SK-N-SH treated with all-trans-retinoic acid at 6 μM for 48 hours (cell line): ENCODE results near the gene MXRA7.

Experiments
- ATAC-seq: fragments of 200-7000 bp; cut with Tn5 transposase; 3 replicates; pipeline ENCODE4 v1.9.1; 2020; ENCODE audit warnings: mild to moderate bottlenecking, moderate library complexity
- ARNTL ChIP-seq: fragments of 450-650 bp; formaldehyde crosslinking; IDR thresholded peaks from 2 replicates; pipeline ENCODE4 v1.5.0; 2020; ENCODE audit warnings: low read depth, mild to moderate bottlenecking, moderate library complexity, borderline replicate concordance
- BACH2 ChIP-seq: fragments of 250-450 bp; sonication (Bioruptor Pico); IDR thresholded peaks from 2 replicates; pipeline ENCODE4 v1.9.0; 2021; ENCODE audit warnings: mild to moderate bottlenecking, borderline replicate concordance
- CSDC2 ChIP-seq: fragments of 250-450 bp; sonication (Bioruptor Pico); IDR thresholded peaks from 2 replicates; pipeline ENCODE4 v1.5.0; 2020; ENCODE audit warnings: mild to moderate bottlenecking, moderate library complexity
- CSRNP3 ChIP-seq: fragments of 250-450 bp; sonication (Bioruptor Pico); IDR thresholded peaks from 2 replicates; pipeline ENCODE4 v1.5.1; 2021; ENCODE audit warnings: mild to moderate bottlenecking, moderate library complexity
- ESRRG ChIP-seq: fragments of 250-450 bp; sonication (Bioruptor Pico); IDR thresholded peaks from 2 replicates; pipeline ENCODE4 v1.6.1; 2021; ENCODE audit warnings: mild to moderate bottlenecking
- GLIS3 ChIP-seq: fragments of 250-450 bp; sonication (Bioruptor Pico); IDR thresholded peaks from 2 replicates; pipeline ENCODE4 v1.5.0; 2020; ENCODE audit warnings: mild to moderate bottlenecking, moderate library complexity
- ISL1 ChIP-seq: fragments of 250-450 bp; sonication (Bioruptor Pico); IDR thresholded peaks from 2 replicates; pipeline ENCODE4 v2.1.2; 2022; ENCODE audit warnings: mild to moderate bottlenecking, moderate library complexity
- OSR1 ChIP-seq: fragments of 250-450 bp; sonication (Bioruptor Pico); IDR thresholded peaks from 2 replicates; pipeline ENCODE4 v1.8.0; 2022; ENCODE audit warnings: moderate library complexity, mild to moderate bottlenecking, inconsistent platforms
- PPARA ChIP-seq: fragments of 250-450 bp; sonication (Bioruptor Pico); IDR thresholded peaks from 2 replicates; pipeline ENCODE4 v1.5.0; 2020; ENCODE audit warnings: mild to moderate bottlenecking, borderline replicate concordance
- RARB ChIP-seq: fragments of 250-450 bp; sonication (Bioruptor Pico); IDR thresholded peaks from 2 replicates; pipeline ENCODE4 v1.8.0; 2021; ENCODE audit warnings: mild to moderate bottlenecking, moderate library complexity
- SNAI2 ChIP-seq: fragments of 250-450 bp; sonication (Bioruptor Pico); IDR thresholded peaks from 2 replicates; pipeline ENCODE4 v1.5.0; 2020; ENCODE audit warnings: mild to moderate bottlenecking, moderate library complexity
- TCF4 ChIP-seq: fragments of 250-450 bp; sonication (Bioruptor Pico); IDR thresholded peaks from 2 replicates; pipeline ENCODE4 v1.8.0; 2021; ENCODE audit warnings: mild to moderate bottlenecking, moderate library complexity, borderline replicate concordance
- TOX ChIP-seq: fragments of 250-450 bp; sonication (Bioruptor Pico); IDR thresholded peaks from 2 replicates; pipeline ENCODE4 v1.8.0; 2021; ENCODE audit warnings: mild to moderate bottlenecking, moderate library complexity, borderline replicate concordance
- ZFP3 ChIP-seq: fragments of 250-450 bp; sonication (Bioruptor Pico); IDR thresholded peaks from 2 replicates; pipeline ENCODE4 v1.5.0; 2020; ENCODE audit warnings: mild to moderate bottlenecking, moderate library complexity
- ZFP30 ChIP-seq: fragments of 450-650 bp; formaldehyde crosslinking; IDR thresholded peaks from 2 replicates; pipeline ENCODE4 v1.5.0; 2022; ENCODE audit warnings: mild to moderate bottlenecking, moderate library complexity
- ZNF565 ChIP-seq: fragments of 450-650 bp; formaldehyde crosslinking; conservative IDR thresholded peaks from 2 replicates; pipeline ENCODE4 v1.5.0; 2020; ENCODE audit warnings: low read depth, mild to moderate bottlenecking, moderate library complexity
- ZNF70 ChIP-seq: fragments of 450-650 bp; formaldehyde crosslinking; IDR thresholded peaks from 2 replicates; pipeline ENCODE4 v1.5.0; 2020; ENCODE audit warnings: mild to moderate bottlenecking, moderate library complexity
- ZNF8 ChIP-seq: fragments of 450-650 bp; formaldehyde crosslinking; IDR thresholded peaks from 2 replicates; pipeline ENCODE4 v1.5.0; 2020; ENCODE audit warnings: mild to moderate bottlenecking, moderate library complexity
- TF ChIP-seq, protein P1 (sequence below): fragments of 250-450 bp; sonication (Bioruptor Pico); IDR thresholded peaks from 2 replicates; pipeline ENCODE4 v1.8.0; 2020; ENCODE audit warnings: mild to moderate bottlenecking, moderate library complexity, borderline replicate concordance
- TF ChIP-seq, protein P2 (sequence below): fragments of 250-450 bp; sonication (Bioruptor Pico); IDR thresholded peaks from 2 replicates; pipeline ENCODE4 v1.8.0; 2021; ENCODE audit warnings: low read depth, mild to moderate bottlenecking, moderate library complexity, borderline replicate concordance
- TF ChIP-seq, protein P3 (sequence below): fragments of 250-450 bp; sonication (Bioruptor Pico); IDR thresholded peaks from 2 replicates; pipeline ENCODE4 v1.5.0; 2020; ENCODE audit warnings: mild to moderate bottlenecking, moderate library complexity
- TF ChIP-seq, protein P4 (sequence below): fragments of 250-450 bp; sonication (Bioruptor Pico); IDR thresholded peaks from 2 replicates; pipeline ENCODE4 v1.5.1; 2020; ENCODE audit warnings: low read depth, mild to moderate bottlenecking, moderate library complexity

MXRA7 gene

DNA sequence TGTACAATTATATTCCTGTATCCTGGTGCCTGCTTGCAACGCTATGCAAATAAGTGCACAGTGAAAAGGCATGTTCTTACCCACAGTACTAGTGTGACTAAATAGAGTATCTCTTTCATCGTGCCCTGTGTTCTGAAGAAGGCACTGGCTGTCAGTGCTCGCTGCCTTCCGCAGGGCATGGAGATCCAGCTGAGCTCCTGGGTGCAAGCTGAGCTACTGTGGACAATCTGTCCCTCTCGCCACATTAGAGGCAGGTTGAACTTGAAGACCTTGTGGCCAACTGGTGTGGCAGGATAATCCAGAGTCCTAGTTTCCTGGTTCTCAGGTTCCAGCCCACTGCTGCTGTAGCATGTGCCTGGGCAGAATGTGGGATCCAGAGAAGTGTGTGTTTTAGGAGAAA is 65.3 kb downstream of the MXRA7 start:
- TF ChIP-seq ESRRG (CRISPR knock-in tag) (no peak), TCF4 (CRISPR knock-in tag) (no peak), TOX (CRISPR knock-in tag) (no peak), RARB (no peak), GLIS3 (CRISPR knock-in tag) (no peak), ZFP30 (CRISPR knock-in tag) (no peak), OSR1 (CRISPR knock-in tag) (no peak), CSRNP3 (no peak), ZNF565 (CRISPR knock-in tag) (no peak), SNAI2 (CRISPR knock-in tag) (no peak), ZNF8 (no peak), ISL1 (CRISPR knock-in tag) (no peak), ARNTL (CRISPR knock-in tag) (no peak), ZNF70 (CRISPR knock-in tag) (no peak), CSDC2 (no peak)
- TF ChIP-seq, protein P1, sequence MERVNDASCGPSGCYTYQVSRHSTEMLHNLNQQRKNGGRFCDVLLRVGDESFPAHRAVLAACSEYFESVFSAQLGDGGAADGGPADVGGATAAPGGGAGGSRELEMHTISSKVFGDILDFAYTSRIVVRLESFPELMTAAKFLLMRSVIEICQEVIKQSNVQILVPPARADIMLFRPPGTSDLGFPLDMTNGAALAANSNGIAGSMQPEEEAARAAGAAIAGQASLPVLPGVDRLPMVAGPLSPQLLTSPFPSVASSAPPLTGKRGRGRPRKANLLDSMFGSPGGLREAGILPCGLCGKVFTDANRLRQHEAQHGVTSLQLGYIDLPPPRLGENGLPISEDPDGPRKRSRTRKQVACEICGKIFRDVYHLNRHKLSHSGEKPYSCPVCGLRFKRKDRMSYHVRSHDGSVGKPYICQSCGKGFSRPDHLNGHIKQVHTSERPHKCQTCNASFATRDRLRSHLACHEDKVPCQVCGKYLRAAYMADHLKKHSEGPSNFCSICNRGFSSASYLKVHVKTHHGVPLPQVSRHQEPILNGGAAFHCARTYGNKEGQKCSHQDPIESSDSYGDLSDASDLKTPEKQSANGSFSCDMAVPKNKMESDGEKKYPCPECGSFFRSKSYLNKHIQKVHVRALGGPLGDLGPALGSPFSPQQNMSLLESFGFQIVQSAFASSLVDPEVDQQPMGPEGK, result no peak
- TF ChIP-seq, protein P2, sequence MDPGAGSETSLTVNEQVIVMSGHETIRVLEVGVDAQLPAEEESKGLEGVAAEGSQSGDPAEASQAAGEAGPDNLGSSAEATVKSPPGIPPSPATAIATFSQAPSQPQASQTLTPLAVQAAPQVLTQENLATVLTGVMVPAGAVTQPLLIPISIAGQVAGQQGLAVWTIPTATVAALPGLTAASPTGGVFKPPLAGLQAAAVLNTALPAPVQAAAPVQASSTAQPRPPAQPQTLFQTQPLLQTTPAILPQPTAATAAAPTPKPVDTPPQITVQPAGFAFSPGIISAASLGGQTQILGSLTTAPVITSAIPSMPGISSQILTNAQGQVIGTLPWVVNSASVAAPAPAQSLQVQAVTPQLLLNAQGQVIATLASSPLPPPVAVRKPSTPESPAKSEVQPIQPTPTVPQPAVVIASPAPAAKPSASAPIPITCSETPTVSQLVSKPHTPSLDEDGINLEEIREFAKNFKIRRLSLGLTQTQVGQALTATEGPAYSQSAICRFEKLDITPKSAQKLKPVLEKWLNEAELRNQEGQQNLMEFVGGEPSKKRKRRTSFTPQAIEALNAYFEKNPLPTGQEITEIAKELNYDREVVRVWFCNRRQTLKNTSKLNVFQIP (CRISPR knock-in tag), result no peak
- TF ChIP-seq, protein P3, sequence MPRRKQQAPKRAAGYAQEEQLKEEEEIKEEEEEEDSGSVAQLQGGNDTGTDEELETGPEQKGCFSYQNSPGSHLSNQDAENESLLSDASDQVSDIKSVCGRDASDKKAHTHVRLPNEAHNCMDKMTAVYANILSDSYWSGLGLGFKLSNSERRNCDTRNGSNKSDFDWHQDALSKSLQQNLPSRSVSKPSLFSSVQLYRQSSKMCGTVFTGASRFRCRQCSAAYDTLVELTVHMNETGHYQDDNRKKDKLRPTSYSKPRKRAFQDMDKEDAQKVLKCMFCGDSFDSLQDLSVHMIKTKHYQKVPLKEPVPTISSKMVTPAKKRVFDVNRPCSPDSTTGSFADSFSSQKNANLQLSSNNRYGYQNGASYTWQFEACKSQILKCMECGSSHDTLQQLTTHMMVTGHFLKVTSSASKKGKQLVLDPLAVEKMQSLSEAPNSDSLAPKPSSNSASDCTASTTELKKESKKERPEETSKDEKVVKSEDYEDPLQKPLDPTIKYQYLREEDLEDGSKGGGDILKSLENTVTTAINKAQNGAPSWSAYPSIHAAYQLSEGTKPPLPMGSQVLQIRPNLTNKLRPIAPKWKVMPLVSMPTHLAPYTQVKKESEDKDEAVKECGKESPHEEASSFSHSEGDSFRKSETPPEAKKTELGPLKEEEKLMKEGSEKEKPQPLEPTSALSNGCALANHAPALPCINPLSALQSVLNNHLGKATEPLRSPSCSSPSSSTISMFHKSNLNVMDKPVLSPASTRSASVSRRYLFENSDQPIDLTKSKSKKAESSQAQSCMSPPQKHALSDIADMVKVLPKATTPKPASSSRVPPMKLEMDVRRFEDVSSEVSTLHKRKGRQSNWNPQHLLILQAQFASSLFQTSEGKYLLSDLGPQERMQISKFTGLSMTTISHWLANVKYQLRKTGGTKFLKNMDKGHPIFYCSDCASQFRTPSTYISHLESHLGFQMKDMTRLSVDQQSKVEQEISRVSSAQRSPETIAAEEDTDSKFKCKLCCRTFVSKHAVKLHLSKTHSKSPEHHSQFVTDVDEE (CRISPR knock-in tag), result no peak
- TF ChIP-seq, protein P4, sequence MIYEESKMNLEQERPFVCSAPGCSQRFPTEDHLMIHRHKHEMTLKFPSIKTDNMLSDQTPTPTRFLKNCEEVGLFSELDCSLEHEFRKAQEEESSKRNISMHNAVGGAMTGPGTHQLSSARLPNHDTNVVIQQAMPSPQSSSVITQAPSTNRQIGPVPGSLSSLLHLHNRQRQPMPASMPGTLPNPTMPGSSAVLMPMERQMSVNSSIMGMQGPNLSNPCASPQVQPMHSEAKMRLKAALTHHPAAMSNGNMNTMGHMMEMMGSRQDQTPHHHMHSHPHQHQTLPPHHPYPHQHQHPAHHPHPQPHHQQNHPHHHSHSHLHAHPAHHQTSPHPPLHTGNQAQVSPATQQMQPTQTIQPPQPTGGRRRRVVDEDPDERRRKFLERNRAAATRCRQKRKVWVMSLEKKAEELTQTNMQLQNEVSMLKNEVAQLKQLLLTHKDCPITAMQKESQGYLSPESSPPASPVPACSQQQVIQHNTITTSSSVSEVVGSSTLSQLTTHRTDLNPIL (CRISPR knock-in tag), result no peak
- TF ChIP-seq, all 23 proteins: peak for 0
- no peak for ATAC-seq

- TF ChIP-seq ZNF565 (CRISPR knock-in tag) (no peak), PPARA (no peak), SNAI2 (CRISPR knock-in tag) (no peak), ISL1 (CRISPR knock-in tag) (no peak), TCF4 (CRISPR knock-in tag) (no peak), GLIS3 (CRISPR knock-in tag) (no peak), OSR1 (CRISPR knock-in tag) (no peak), ARNTL (CRISPR knock-in tag) (no peak), BACH2 (CRISPR knock-in tag) (no peak), ZNF70 (CRISPR knock-in tag) (no peak), ZFP3 (CRISPR knock-in tag) (no peak), CSRNP3 (no peak), ZFP30 (CRISPR knock-in tag) (no peak), ZNF8 (no peak), RARB (no peak)
- TF ChIP-seq, protein P1, result no peak
- TF ChIP-seq, protein P2 (CRISPR knock-in tag), result no peak
- no peak for ATAC-seq
These were observed 65.8 kb downstream of the MXRA7 start for GRCh38 chr17:76644995-76645394.
